Hematopoietic multipotent progenitor cell treated with erythropoietin and hydrocortisone succinate and interleukin-3 and kit ligand, for 15 days (in vitro differentiated cells): Measurements from ENCODE around the gene KIAA1586.
"Not testable (repeated sequence)": the region's sequence is repeated elsewhere in the genome, so short reads cannot be mapped to it uniquely, and the experiment has no call there.

Experiments used
- DNase-seq: peaks from one replicate; pipeline ENCODE4 v3.0.0-alpha.2; 2015; ENCODE audit warnings: low spot score

The KIAA1586 gene

GRCh38 chr6:57046332-57047256 is at the start of gene KIAA1586:
TSS of gene KIAA1586 (plus strand) at chr6:57046693. CDS start at chr6:57046756, 63 bp downstream.
- DNase-seq, result peak; percentile 88

- DNase-seq, result no peak
Measured at GRCh38 chr6:56999049-56999448, 47.4 kb upstream of the KIAA1586 start.

GRCh38 chr6:56999748-57000147 is 46.7 kb upstream of the KIAA1586 start:
- not testable (repeated sequence) for DNase-seq

GRCh38 chr6:57002197-57002596 is 44.3 kb upstream of the KIAA1586 start:
- no peak for DNase-seq

- DNase-seq, result no peak
Measured at GRCh38 chr6:57004292-57004691, 42.2 kb upstream of the KIAA1586 start.

- DNase-seq, result no peak
Measured at GRCh38 chr6:57006101-57006500, 40.4 kb upstream of the KIAA1586 start.

- DNase-seq, result not testable (repeated sequence)
Measured at GRCh38 chr6:57008069-57008468, 38.4 kb upstream of the KIAA1586 start.

- no peak for DNase-seq
Measured at GRCh38 chr6:57013521-57013926, 33.0 kb upstream of the KIAA1586 start.

GRCh38 chr6:57017069-57017468 is 29.4 kb upstream of the KIAA1586 start:
- DNase-seq, result peak; percentile 36

- no peak for DNase-seq
Measured at GRCh38 chr6:57017841-57018240, 28.7 kb upstream of the KIAA1586 start.

- no peak for DNase-seq
Measured at GRCh38 chr6:57019434-57019833, 27.1 kb upstream of the KIAA1586 start.

GRCh38 chr6:57021086-57021720 is 25.3 kb upstream of the KIAA1586 start:
- peak; percentile 74 for DNase-seq

- DNase-seq, result no peak
Measured at GRCh38 chr6:57024321-57024720, 22.2 kb upstream of the KIAA1586 start.

- no peak for DNase-seq
Measured at GRCh38 chr6:57024775-57025174, 21.7 kb upstream of the KIAA1586 start.

- no peak for DNase-seq
Measured at GRCh38 chr6:57026001-57026400, 20.5 kb upstream of the KIAA1586 start.

GRCh38 chr6:57027301-57027700 is 19.2 kb upstream of the KIAA1586 start:
- no peak for DNase-seq

- DNase-seq, result no peak
Measured at GRCh38 chr6:57029213-57029612, 17.3 kb upstream of the KIAA1586 start.

- DNase-seq, result no peak
Measured at GRCh38 chr6:57033228-57033627, 13.3 kb upstream of the KIAA1586 start.

- no peak for DNase-seq
Measured at GRCh38 chr6:57035549-57035948, 10.9 kb upstream of the KIAA1586 start.

GRCh38 chr6:57038906-57039305 is 7.6 kb upstream of the KIAA1586 start:
- no peak for DNase-seq

GRCh38 chr6:57040011-57040410 is 6.5 kb upstream of the KIAA1586 start:
- peak; percentile 24 for DNase-seq

- DNase-seq, result not testable (repeated sequence)
Measured at GRCh38 chr6:57044061-57044460, 2.4 kb upstream of the KIAA1586 start.

- no peak for DNase-seq
Measured at GRCh38 chr6:57044568-57044967, 1.9 kb upstream of the KIAA1586 start.
